CD4-positive, alpha-beta T cell treated with Interleukin-12 subunit alpha and Interleukin-12 subunit beta, for 1 hour (primary cell): Measurements from ENCODE around the gene TPRG1.

Experiments used
- DNase-seq: peaks from one replicate; pipeline ENCODE4 v3.0.0-alpha.2; 2020

TPRG1 gene

GRCh38 chr3:189232790-189233189 lies 61.0 kb downstream of the TPRG1 start:
- DNase-seq, result no peak

DNA sequence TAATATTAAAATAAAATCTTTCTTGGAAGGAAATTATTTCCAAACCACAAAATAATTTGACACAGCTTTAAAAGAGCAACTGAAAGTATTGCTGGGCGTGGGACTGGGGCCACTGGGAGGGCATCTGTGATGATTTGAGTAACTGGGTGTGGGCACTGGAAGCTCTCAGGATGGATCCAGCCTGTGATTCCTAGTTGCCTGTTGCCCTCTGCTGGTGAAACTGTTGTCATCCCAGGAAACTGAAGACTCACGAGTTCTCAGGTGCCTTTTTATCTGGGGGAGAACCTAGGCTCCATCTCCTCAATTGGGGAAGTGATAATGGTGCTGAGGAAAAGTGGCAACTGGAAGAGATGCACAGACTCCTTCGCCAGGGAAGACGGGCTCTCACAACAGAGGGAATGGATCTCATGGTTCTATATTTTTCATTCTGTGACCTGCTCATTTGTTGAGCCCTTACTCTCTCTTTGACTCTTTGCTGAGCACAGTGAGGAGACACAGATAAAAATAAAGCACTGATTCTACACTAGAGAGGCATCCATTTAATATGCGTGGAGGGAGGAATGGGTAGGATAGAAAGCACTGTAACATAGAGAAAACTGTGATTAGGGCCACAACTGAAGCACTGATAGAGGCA lies 61.6 kb downstream of the TPRG1 start:
- peak; percentile 4 for DNase-seq

DNA sequence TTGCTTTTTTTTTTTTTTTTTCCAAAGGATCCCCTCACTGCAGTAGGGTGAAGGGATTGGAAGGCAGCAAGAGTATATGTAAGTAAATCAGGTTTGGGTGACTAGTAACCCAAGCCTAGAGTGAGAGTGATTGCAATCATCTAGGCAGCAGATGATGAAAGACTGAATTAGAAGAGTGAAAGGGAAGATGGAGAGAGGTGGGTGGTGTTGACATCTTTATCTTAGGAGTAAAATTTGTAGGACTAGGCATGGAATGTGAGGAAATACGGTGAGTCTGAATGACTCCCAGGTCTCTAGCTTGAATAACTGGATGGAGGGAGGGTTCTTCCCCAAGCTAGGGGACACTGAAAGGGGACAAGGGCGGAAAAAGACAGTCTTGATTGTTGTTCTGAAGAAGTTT lies 63.4 kb downstream of the TPRG1 start:
- no peak for DNase-seq

- no peak for DNase-seq
These were observed 64.6 kb downstream of the TPRG1 start for GRCh38 chr3:189236352-189236751.

DNA sequence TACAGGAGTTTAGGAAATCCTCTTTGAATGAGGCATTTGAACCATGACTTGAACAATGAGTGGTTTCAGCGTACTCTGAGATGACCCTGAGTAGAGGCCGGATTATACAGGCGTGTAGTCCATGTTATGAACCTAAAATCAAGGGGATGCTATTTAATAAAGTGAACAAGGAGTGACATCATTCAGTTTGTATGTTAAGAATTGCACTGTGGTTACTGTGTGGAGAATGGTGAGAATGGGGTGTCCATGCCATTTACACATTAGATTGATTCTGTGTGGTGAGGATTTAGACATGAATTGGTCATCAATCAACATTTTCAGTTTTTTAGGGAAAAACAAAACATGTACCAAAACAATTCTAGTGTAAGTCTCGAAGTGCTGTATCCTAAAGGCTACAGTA lies 65.8 kb downstream of the TPRG1 start:
- DNase-seq, result no peak

- no peak for DNase-seq
These were observed 66.3 kb downstream of the TPRG1 start for GRCh38 chr3:189238071-189238470.

GRCh38 chr3:189239616-189240015 lies 67.8 kb downstream of the TPRG1 start:
- DNase-seq, result no peak

- no peak for DNase-seq
These were observed 78.2 kb downstream of the TPRG1 start for GRCh38 chr3:189249987-189250386.

GRCh38 chr3:189258261-189258660 lies 86.5 kb downstream of the TPRG1 start:
- DNase-seq, result no peak

DNA sequence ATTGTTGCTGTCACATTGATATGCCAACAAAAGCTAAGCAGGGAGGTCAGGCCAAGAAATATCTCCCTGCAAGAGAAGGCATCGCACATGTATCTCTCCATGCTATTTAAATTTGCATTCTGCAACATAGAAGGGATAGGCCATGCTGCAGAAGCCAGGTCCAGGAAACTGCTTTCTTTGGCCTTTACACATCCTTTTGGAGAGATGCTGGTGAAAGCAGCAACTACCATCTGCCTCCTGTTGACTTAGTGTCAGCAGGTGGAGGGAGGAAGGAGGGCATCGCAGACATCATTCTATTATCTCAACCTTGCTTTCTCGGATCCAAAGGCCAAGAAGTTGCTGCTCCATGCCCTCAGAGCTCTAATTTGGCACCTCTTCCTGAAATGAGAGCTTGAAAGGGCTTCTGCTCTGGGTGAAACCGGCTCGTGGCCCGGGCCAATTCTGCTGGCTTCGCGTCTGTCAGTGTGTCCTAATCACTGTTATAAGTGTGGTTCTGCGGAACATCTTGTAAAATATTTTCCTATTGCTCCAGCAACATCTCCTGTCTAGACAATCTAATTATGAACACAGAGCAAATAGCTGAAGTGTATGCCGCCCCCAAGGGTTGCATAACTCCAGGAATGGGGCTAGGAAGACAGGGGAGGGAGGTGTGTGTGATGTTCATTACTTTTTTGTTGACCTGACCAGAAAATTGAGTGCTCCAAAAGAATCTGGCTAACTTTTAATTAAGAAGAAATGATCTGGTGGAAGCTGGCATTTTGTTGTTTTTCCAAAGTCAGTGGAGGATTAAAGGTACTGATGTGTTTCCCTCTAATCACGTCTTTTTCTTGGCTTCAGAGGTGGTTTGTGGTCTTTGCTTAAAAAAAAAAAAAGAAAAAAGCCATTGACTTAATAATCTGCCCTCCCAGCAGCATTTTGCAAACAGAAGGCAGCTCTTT lies 89.1 kb downstream of the TPRG1 start:
- no peak for DNase-seq

- DNase-seq, result no peak
These were observed 91.0 kb downstream of the TPRG1 start for GRCh38 chr3:189262746-189263145.

GRCh38 chr3:189267981-189268613 lies 96.3 kb downstream of the TPRG1 start:
- DNase-seq, result no peak

DNA sequence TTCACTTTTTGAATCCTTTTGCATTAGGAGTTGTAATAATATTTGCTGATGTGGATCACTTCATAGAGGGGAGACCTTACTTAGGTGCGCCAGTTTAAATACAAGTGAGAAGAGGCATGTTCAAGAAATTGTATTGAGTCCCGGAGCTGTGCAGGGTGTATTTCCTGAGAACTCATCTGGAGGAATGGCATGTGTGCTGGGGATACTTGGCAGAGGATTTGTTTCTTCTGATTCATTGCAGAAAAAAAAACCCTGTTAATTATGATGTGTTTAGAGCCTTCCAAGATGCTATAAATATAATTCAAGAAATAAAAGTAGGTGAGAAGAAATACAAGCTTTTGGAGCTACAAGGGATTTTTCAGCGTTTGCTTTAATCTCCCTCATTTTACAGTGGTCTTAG lies 97.6 kb downstream of the TPRG1 start:
- no peak for DNase-seq

DNA sequence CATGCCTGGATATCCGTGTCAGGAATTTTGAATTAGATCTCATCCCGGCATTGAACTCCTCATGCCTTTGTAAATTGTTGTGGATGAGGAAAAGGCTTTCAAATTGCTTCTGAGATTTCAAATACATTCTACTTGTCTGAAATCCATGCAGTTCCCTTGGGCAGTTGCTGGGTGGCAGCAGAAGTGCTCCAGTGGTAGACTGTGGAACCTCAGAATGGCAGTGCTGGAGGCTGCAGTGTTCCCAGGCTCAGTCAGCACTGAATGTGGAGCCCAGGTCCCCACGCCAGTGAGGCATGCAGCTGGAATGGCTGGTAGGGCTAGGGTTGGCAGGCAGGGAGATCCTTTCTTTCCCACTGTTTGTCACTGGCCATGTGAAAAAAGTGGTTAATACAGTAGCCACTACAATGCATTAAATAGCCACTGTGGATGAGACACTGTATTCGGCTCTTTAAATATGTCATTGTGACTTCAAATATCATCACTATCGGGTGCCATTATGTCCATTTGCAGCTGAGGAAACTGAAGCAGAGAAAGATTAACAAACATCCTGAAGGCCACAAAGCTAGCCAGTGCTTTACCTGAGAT lies 98.6 kb downstream of the TPRG1 start:
- DNase-seq, result peak; percentile 32

DNA sequence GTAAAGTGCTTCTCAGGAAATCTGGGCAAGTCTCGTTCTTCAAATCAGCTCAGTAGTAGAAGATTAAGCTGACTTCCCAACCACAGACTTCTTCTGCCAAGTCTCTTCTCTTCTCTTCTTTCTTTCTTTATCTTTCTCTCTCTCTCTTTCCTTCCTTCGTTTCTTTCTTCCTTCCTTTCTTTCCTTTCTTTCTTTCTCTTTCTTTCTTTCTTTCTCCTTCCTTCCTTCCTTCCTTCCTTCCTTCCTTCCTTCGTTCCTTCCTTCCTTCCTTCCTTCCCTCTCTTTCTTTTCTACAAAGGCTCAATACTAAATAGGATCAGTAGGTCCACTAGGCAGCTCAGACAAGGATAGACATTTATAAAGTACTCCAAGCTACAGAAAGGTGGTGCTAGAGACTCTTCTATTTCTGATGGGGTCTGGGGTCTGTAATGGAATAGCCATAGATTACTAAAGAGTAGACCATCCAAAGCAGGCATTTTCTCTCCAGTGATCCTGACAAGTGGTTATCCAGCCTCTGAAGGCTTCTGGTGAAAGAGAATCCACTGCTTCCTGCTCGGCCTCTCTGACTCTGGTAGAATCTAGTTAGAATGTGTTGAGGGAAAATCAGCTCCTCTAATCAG lies 100.8 kb downstream of the TPRG1 start:
- DNase-seq, result peak; percentile 19

- no peak for DNase-seq
These were observed 102.0 kb downstream of the TPRG1 start for GRCh38 chr3:189273736-189274135.

- DNase-seq, result no peak
These were observed 103.4 kb downstream of the TPRG1 start for GRCh38 chr3:189275182-189275581.

DNA sequence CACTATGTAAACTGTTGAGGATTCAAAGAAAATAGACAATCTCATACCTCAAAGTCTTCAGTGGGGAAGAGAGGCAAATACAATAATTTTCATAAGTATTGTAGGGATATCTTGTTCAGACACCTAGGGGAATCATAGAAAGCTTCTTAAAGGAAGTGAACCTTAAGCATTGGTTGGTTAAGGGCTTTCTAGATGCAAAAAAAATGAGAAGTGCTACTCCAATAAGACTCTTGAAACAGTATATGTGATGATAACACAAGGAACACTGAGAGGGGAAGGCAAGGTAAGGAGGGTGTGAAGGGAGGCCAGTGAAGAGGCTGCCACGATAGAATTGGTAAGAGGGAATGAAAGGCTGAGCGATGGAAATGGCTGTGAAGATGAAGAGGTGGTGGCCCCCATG lies 104.1 kb downstream of the TPRG1 start:
- no peak for DNase-seq

GRCh38 chr3:189276444-189277219 lies 104.9 kb downstream of the TPRG1 start:
- no peak for DNase-seq

DNA sequence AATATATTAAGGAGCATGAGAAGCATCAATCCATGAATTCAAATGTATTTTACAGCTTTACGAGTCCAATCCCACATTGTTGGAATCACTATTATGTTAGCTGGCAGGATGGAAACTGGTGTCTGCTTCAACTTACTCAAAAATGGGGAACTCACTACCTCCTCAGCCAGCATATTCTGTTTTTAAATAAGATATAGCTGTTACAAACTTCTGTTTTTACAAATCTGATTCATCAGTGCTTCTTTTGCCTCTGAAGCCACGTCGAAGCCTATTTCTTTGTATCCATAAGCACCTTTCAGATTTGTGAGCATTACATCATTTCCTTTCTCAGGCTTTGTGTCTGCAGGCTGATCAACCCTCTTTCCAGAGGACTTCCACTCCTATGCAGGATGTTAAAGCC lies 105.9 kb downstream of the TPRG1 start:
- DNase-seq, result no peak

DNA sequence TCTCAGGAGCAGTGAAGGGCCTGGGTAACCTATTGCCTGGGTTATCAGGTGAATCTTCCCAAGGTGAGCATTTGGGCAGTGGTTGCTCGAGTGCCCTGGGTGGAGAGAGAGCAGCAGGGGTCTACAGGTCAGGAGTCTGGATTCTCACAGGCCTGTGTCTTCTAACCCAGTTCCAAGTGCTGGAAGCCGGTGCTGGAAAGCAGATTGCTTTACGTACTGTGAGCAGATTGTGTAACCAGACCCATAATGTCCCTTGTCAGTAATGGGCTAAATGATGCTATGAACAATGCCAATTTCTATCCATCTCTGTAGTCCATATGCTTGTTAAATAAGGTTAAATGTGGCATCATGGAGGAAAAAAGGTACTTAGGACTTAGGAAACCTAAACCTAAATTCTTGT lies 106.5 kb downstream of the TPRG1 start:
- no peak for DNase-seq

- DNase-seq, result no peak
These were observed 110.4 kb downstream of the TPRG1 start for GRCh38 chr3:189282189-189282588.
